ENCODE results near the gene ABLIM3. TPM values are rescaled to one million over a fixed set of nuclear protein-coding genes. Genes with fewer than 3 reads are reported as not detected.

Gene ABLIM3
- total and polyA plus RNA-seq, 2 of the 8 experiments (the other 6 are each of a cell fraction or from before 2014, with no cell fraction given): 0.36 to 0.56 TPM

DNA sequence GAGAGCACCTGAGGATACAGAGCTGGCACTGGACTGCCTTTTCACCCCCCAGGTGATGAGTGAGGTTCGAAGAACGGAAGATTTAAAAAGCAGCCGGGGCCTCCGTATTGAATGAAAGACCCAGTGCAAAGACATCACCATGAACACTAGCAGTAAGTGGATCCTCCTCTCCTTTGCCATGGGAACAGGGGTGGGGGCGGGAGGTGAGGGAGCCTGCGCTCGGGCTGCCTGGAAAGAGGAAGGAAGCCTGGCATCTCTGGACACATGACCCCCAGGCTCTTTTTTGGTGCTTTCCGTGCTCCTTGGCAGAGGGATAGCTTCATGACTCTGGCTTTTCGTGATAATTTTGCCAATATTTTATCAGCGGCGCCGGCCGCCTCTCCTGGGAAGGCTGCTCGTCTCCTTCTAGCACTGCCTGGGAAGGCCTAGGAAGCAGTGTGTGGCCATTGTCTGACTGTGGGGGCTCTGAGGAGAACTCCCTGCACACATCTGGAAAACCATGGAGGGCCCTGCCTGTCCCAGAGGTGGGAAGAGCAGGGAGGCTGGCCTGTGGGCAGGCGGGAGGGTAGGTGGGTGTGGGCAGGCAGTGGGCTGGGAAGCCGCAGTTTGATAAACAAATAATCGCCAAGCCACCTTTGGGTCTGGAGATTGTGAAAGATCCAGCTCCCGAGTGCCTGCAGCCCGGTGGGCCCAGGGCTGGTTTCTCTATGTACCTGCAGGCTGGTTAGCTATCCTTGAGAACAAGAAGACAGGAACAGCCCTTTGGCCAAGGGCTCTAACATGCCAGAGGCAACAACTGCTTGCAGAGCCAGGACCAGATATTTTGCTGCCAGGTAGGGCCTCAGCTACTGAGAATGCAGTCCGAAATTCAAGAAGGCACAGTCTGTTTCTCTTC, 911 bp downstream of the ABLIM3 start:
- Histone ChIP-seq H3K4ac (replicated peaks; ENCODE audit: insufficient read length, low read depth, low read length) (no peak overlapping the region), H3K27ac (ENCODE audit: low read depth, low read length) (no peak overlapping the region), H2BK20ac (ENCODE audit: low read length) (no peak overlapping the region), H3K4me2 (ENCODE audit: insufficient read depth in 1 of 2, low read depth in 2 of 2, low read length in 2 of 2) (peak overlapping the region; percentile 57 to 91), H3K9ac (replicated peaks in 1 of 4; ENCODE audit: extremely low read depth in 1 of 4, low read depth in 3 of 4, low read length in 3 of 4) (no peak overlapping the region), H3K23ac (ENCODE audit: insufficient read length) (no peak overlapping the region), H2BK5ac (ENCODE audit: low read depth, low read length) (no peak overlapping the region), H3K23me2 (ENCODE audit: low read depth, low read length) (peaks cover 3% of the 10 kb centered on the region; the same call in 1 of the 2 replicates), H3K14ac (ENCODE audit: insufficient read length) (no peak overlapping the region), H2AFZ (ENCODE audit: low read length) (0 out of 2 replicates have a peak overlapping the region, but pooled peaks have one; percentile 46), H4K91ac (replicated peaks; ENCODE audit: insufficient read length, low read length) (no peak overlapping the region), H3K36me3 (ENCODE audit: control insufficient read depth in 2 of 4, insufficient read depth in 4 of 4, low read length in 3 of 4) (no peaks in the 10 kb centered on the region), H4K5ac (ENCODE audit: insufficient read length, low read depth, low read length) (no peak overlapping the region), H3K4me1 (replicated peaks in 1 of 4; ENCODE audit: control insufficient read depth in 3 of 4, insufficient read depth in 4 of 4, low read length in 3 of 4) (peaks cover 0 to 3% (median 0%) of the 10 kb centered on the region in 4 experiments; a peak in 1 of 7 replicates), H3K79me1 (ENCODE audit: low read depth, low read length) (no peaks in the 10 kb centered on the region), H2AK5ac (ENCODE audit: low read depth, low read length) (no peak overlapping the region), H2BK12ac (ENCODE audit: low read depth, low read length) (no peak overlapping the region), H4K20me1 (replicated peaks in 1 of 2; ENCODE audit: control insufficient read depth in 1 of 2, insufficient read depth in 2 of 2, low read length in 2 of 2) (no peaks in the 10 kb centered on the region), H3K4me3 (ENCODE audit: extremely low read depth in 1 of 4, insufficient read depth in 2 of 4, low read depth in 3 of 4, low read length in 4 of 4) (peak overlapping the region; percentile 24 to 75 (median 51)), H3K56ac (replicated peaks; ENCODE audit: insufficient read length, low read depth, low read length) (no peak overlapping the region), H4K8ac (ENCODE audit: extremely low read depth, insufficient read depth, low read length) (no peak overlapping the region), H2BK120ac (replicated peaks; ENCODE audit: low read depth, low read length) (no peak overlapping the region), H3K9me3 (ENCODE audit: insufficient read depth in 2 of 2, low read depth in 1 of 2, low read length in 1 of 2) (no peaks in the 10 kb centered on the region), H3K18ac (ENCODE audit: extremely low read depth, low read length) (no peak overlapping the region), H3K27me3 (replicated peaks in 1 of 4; ENCODE audit: control insufficient read depth in 3 of 4, extremely low read depth in 1 of 4, insufficient read depth in 3 of 4, low read length in 3 of 4) (peaks cover 0 to 21% (median 15%) of the 10 kb centered on the region in 4 experiments; a peak in 6 of 7 replicates), H2BK15ac (ENCODE audit: low read length) (no peak overlapping the region), H3K79me2 (ENCODE audit: control insufficient read depth in 1 of 2, insufficient read depth in 2 of 2, low read length in 2 of 2) (no peaks in the 10 kb centered on the region)
- DNase-seq (ENCODE audit: low read depth in 1 of 2, low spot score in 2 of 2): no peak
- CTCF ChIA-PET (ENCODE audit: partially characterized antibody): interaction anchor here (0.6 to 10.8 kb wide), 32 partner anchors 8 to 349 kb away, joined by 3 to 82 read pairs (median 5); no protein-coding TSS in a partner anchor
- 62% methylated on average over 20 of the region's 20 CpGs; no CpG with 5 or more reads in 1 of the 2 experiments for WGBS, 2 experiments (ENCODE audit: extremely low coverage in 1 of 2, insufficient coverage in 1 of 2, insufficient read length in 1 of 2, insufficient replicate concordance in 2 of 2, low coverage in 1 of 2, low lambda C conversion rate in 2 of 2, missing lambda C conversion rate in 1 of 2)
- no peak for FAIRE-seq
- POLR2A ChIA-PET (ENCODE audit: partially characterized antibody): interaction anchor here (1.2 kb wide), 1 partner anchor 123 kb away, joined by 3 read pairs; no protein-coding TSS in a partner anchor
- TF ChIP-seq KDM4A (IDR thresholded peaks at IDR 0.05; ENCODE audit: low read depth, low read length, severe bottlenecking): no peak
- TF ChIP-seq SAP30 (IDR thresholded peaks at IDR 0.05; ENCODE audit: insufficient read depth, insufficient replicate concordance, low read length): no peak
- TF ChIP-seq FOSL1 (IDR thresholded peaks at IDR 0.05; ENCODE audit: insufficient read depth, low read depth, low read length): no peak
- TF ChIP-seq, protein P1, sequence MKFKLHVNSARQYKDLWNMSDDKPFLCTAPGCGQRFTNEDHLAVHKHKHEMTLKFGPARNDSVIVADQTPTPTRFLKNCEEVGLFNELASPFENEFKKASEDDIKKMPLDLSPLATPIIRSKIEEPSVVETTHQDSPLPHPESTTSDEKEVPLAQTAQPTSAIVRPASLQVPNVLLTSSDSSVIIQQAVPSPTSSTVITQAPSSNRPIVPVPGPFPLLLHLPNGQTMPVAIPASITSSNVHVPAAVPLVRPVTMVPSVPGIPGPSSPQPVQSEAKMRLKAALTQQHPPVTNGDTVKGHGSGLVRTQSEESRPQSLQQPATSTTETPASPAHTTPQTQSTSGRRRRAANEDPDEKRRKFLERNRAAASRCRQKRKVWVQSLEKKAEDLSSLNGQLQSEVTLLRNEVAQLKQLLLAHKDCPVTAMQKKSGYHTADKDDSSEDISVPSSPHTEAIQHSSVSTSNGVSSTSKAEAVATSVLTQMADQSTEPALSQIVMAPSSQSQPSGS (IDR thresholded peaks at IDR 0.05; ENCODE audit: low read length): no peak
